HuH-7 (cell line): ENCODE results near the gene NFATC1.
A peak's percentile ranks its signal among the peaks of the same experiment; 100 is the strongest.

Experiments used
- DNase-seq: peaks from one replicate; pipeline ENCODE4 v3.0.0; 2011; ENCODE audit warnings: low spot score

Gene NFATC1

GRCh38 chr18:79521416-79522205, 125.9 kb downstream of the NFATC1 start:
- no peak for DNase-seq

- DNase-seq, result no peak
Measured at GRCh38 chr18:79522451-79523205, 126.9 kb downstream of the NFATC1 start.

GRCh38 chr18:79523206-79523735, 127.5 kb downstream of the NFATC1 start:
- no peak for DNase-seq

- DNase-seq, result no peak
Measured at GRCh38 chr18:79523736-79524180, 128.0 kb downstream of the NFATC1 start.

- no peak for DNase-seq
Measured at GRCh38 chr18:79524181-79525078, 128.7 kb downstream of the NFATC1 start.

- no peak for DNase-seq
Measured at GRCh38 chr18:79525556-79526467, 130.1 kb downstream of the NFATC1 start.

- no peak for DNase-seq
Measured at GRCh38 chr18:79526468-79527460, 131.0 kb downstream of the NFATC1 start.

GRCh38 chr18:79527656-79528315, 132.1 kb downstream of the NFATC1 start:
- no peak for DNase-seq

GRCh38 chr18:79528316-79528695, 132.6 kb downstream of the NFATC1 start:
- no peak for DNase-seq

- peak; percentile 87 for DNase-seq
Measured at GRCh38 chr18:79528846-79529245, 133.1 kb downstream of the NFATC1 start.

- no peak for DNase-seq
Measured at GRCh38 chr18:79529296-79529695, 133.6 kb downstream of the NFATC1 start.

- DNase-seq, result no peak
Measured at GRCh38 chr18:79529991-79530390, 134.3 kb downstream of the NFATC1 start.

GRCh38 chr18:79530821-79531220, 135.1 kb downstream of the NFATC1 start:
- no peak for DNase-seq

GRCh38 chr18:79531386-79531785, 135.7 kb downstream of the NFATC1 start:
- DNase-seq, result no peak

- DNase-seq, result no peak
Measured at GRCh38 chr18:79531926-79532312, 136.2 kb downstream of the NFATC1 start.

- DNase-seq, result no peak
Measured at GRCh38 chr18:79532313-79533007, 136.7 kb downstream of the NFATC1 start.

GRCh38 chr18:79533146-79533545, 137.4 kb downstream of the NFATC1 start:
- no peak for DNase-seq

- DNase-seq, result no peak
Measured at GRCh38 chr18:79533591-79533990, 137.9 kb downstream of the NFATC1 start.

GRCh38 chr18:79534356-79534755, 138.6 kb downstream of the NFATC1 start:
- DNase-seq, result no peak
